Measurements from ENCODE around the gene ACOT8. TPM values are rescaled to one million over a fixed set of nuclear protein-coding genes. Genes with fewer than 3 reads are reported as not detected.
A peak's percentile ranks its signal among the peaks of the same experiment; 100 is the strongest.

ACOT8 gene
- polyA plus RNA-seq, 2 of the 4 experiments (the other 2 are of a cell fraction): 14.0 to 18.5 TPM

- TF ChIP-seq REST (IDR thresholded peaks at IDR 0.05) (no peak), PHF8 (IDR thresholded peaks at IDR 0.05; ENCODE audit: borderline replicate concordance, low read depth) (no peak), FOSB (CRISPR knock-in tag; IDR thresholded peaks at IDR 0.05) (no peak), ZNF302 (CRISPR knock-in tag; IDR thresholded peaks at IDR 0.05) (no peak), ZFP36 (IDR thresholded peaks at IDR 0.05; ENCODE audit: borderline replicate concordance, partially characterized antibody) (no peak), HOXB13 (CRISPR knock-in tag; IDR thresholded peaks at IDR 0.05; ENCODE audit: low read depth) (no peak), MAX (IDR thresholded peaks at IDR 0.05) (no peak)
Measured at GRCh38 chr20:45872626-45873025, 15.4 kb upstream of the ACOT8 start (continued).

GRCh38 chr20:45867819-45868176 lies 10.6 kb upstream of the ACOT8 start:
- ATAC-seq (peak in 1 of 2 experiments; percentile 31; a peak in 1 of 6 replicates), DNase-seq (ENCODE audit: low read depth in 1 of 2, low spot score in 1 of 2) (no peak)

More at GRCh38 chr20:45867819-45868176, 10.6 kb upstream of the ACOT8 start:
- Histone ChIP-seq H3K9me3 (no peaks in the 10 kb centered on the region), H3K4me1 (0 out of 3 replicates have a peak, but pooled peaks cover 5% of the 10 kb centered on the region), H3K4me2 (no peak overlapping the region), H3K27ac (no peak overlapping the region), H3K4me3 (no peak overlapping the region)
- ChIA-PET CTCF (interaction anchor here (0.6 to 2.7 kb wide), 2 partner anchors 12 to 28 kb away, joined by 6 to 9 read pairs; no protein-coding TSS in a partner anchor), POLR2A (interaction anchor here (0.8 kb wide), 1 partner anchor 67 kb away, joined by 3 read pairs; no protein-coding TSS in a partner anchor)
- TF ChIP-seq CTCF (IDR thresholded peaks at IDR 0.05) (no peak), BCL3 (IDR thresholded peaks at IDR 0.05) (no peak), ATOH8 (CRISPR knock-in tag; IDR thresholded peaks at IDR 0.05; ENCODE audit: low read depth) (no peak), ZFP36 (IDR thresholded peaks at IDR 0.05; ENCODE audit: borderline replicate concordance, partially characterized antibody) (no peak), NR3C1 (IDR thresholded peaks at IDR 0.05) (no peak), PBX3 (IDR thresholded peaks at IDR 0.05) (no peak), REST (IDR thresholded peaks at IDR 0.05) (no peak), KDM1A (IDR thresholded peaks at IDR 0.05; ENCODE audit: low read depth) (no peak), HOXB5 (CRISPR knock-in tag; IDR thresholded peaks at IDR 0.05) (no peak), MAFK (IDR thresholded peaks at IDR 0.05; ENCODE audit: partially characterized antibody) (no peak), TP53 (CRISPR knock-in tag; IDR thresholded peaks at IDR 0.05) (no peak), EHF (CRISPR knock-in tag; IDR thresholded peaks at IDR 0.05) (no peak)
- FAIRE-seq: no peak

All from A549 (cell line).